Stimulated activated CD8-positive, alpha-beta memory T cell treated with anti-CD3 and anti-CD28 coated beads, Interleukin-7, amount 100 ng/mL, for 48 hours (primary cell): ENCODE data around the gene SNRPD3.

Source experiments
- DNase-seq, 2 donors: peaks; one replicate each; pipeline ENCODE4 v3.0.0-alpha.2; 2020; ENCODE audit warnings: low read depth in 1 of 2; ENCODE audit errors: extremely low read depth in 1 of 2

SNRPD3 gene

DNA sequence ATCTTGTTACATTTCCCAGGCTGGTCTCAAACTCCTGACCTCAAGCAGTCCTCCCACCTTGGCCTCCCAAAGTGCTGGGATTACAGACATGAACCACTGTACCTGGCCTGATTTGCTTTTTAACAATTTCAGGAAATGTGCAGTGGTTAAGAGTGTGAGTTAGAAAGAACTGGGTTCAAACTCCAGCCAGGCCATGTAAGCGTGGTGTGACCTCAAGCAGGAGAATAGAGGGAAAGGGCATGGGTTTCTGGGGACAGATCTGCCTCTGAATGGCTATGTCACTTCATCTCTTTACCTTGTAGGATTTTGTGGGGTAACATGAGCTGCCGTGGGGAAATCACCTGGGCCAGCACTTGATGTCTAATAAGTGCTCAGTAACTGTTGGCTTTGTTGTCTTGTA is 9.3 kb downstream of the SNRPD3 start:
- DNase-seq = no peak

DNA sequence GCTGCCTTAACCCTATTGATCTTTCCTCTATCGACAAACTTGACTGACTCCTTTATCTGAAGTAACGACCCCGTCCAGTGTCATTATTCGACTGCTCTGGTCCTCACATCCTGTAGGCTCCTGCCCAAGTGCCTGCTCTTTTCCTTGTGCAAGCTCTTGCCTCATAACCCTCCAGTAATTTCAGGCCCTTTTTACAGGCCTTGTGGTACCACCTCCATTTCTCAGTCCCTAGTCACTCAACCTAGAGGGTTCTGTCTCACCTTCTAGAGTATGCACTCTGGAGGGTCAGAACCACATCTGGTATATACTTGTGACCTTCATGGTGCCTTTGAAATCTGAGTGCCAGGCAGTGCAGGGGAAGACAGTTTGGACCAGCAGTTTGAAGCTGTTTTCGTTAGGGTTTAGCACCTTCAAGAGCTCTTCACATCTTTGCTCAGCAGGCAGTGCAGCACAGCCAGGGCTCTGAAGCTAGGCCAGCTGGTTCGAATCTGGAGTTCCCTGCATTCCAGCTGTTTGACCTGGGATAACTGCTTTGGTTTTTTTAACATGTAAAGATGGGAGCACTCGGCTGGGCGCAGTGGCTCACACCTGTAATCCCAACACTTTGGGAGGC is 11.2 kb downstream of the SNRPD3 start:
- DNase-seq = no peak

DNA sequence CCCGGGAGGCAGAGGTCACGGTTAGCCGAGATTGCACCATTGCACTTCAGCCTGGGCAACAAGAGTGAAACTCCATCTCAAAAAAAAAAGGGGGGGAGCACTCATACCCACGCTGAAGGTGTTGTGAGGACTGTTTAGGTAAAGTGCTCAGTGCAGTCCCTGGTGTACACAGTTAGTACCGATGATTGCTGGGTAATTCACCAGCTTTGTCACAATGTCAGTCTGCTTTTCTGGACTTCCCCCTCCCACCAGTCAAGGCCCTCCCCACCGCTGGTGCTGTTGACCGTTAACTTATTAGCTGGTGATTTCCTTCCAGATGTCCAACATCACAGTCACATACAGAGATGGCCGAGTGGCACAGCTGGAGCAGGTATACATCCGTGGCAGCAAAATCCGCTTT is 11.9 kb downstream of the SNRPD3 start:
- DNase-seq = no peak

DNA sequence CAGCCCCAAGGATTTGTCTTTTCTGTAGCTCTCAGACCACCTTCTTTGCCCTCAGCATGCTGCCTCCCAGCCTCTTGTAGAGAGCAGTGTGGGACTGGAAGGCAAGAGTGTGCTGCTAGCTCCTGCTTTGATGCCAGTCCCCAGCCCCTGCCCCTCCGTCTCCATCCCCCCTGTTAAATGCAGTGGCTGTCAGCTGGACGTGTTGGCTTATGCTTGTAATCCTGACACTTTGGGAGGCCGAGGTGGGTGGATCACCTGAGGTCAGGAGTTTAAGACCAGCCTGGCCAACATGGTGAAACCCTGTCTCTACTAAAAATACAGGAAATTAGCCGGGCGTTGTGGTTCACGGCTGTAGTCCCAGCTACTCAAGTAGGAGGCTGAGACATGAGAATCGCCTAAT is 15.5 kb downstream of the SNRPD3 start:
- no peak for DNase-seq

DNA sequence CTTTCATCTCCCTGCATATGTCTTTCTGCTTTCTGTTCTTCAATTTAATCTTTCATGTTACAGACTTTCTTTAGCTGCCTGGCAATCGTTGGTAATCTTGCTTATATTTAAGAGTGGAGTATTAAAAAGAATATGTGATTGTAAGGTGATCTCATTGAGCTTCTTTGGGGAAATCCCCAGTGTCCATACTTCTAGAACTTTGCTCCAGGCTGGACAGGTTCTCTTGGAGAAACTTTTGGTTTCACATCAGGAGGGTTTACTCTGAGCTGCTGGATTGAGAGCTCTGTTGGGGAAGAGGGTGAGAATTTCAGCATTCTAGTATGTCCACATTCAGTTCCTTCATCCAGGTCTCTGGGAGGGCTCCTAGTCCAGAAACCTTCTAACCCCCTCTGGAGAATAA is 21.0 kb downstream of the SNRPD3 start:
- DNase-seq = no peak

DNA sequence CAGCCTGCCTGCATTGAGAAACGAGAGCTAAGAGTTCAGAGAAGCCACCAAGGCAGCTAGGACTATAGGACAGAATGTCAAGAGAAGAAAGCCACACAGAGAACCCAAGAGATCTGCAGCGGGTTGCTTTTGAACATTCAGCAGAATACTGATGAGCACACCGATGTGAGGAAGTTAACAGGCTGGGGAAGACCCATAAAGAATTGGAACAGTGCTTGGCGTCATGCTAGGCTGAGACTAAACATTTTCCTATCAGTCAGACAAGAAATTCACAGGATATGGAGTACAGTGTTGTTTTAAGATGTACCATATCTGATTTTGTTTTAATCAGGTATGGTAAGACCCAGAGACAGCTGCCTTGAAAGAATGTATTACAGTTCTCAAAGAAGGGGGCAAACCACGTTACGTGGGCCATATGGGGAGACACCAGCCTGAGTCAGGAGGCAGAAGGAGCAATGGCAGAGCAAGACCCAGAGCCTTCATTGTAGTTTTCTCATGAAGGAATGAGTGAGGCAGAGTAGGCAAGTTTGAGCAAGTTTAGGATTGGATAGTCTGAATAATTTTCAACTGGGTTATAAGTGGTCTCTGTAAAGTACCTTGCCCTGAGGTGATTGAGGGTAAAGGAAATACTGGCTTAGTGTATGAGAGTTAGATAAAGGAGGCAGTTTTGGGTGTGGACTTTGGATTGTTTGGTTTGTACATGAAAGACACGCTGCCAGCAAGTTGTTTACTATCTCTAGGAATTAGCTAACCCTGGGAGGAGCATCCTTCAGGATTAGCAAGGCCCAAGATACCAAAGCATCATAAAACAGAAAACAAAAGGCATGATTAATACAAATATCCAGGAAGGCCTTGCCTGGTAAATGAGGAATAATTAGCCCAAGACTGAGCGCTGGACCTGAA is 22.8 kb downstream of the SNRPD3 start:
- no peak for DNase-seq

DNA sequence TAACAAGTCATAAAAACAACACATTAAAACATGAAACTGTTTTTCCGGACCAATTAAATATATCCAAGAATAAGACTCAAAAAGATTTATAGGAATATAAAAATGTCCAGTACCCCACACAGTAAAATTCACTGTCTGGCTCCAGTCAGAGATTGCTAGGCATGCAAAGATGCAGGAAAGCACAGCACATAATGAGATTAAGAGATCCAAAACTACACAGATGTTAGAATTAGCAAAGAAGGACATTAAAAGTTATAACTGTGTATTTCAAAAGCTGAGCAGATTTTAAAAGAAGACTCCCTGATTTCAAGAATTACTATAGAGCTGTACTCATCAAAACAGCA is 23.4 kb downstream of the SNRPD3 start:
- DNase-seq = no peak

DNA sequence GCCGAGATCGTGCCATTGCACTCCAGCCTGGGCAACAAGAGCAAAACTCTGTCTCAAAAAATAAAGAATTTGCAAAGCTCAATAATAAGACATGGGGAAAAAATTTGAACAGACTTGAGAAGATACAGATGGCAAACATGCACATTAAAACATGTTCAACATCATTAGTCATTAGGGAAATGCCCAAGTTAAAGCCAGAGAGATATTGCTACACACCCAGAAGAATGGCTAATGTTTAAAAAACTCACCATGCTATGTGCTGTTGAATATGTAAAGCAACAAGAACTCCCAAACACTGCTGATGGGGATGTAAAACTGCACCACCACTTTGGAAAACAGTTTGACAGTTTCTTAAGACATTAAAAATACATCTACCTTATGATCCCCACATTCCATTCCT is 24.5 kb downstream of the SNRPD3 start:
- DNase-seq = no peak

DNA sequence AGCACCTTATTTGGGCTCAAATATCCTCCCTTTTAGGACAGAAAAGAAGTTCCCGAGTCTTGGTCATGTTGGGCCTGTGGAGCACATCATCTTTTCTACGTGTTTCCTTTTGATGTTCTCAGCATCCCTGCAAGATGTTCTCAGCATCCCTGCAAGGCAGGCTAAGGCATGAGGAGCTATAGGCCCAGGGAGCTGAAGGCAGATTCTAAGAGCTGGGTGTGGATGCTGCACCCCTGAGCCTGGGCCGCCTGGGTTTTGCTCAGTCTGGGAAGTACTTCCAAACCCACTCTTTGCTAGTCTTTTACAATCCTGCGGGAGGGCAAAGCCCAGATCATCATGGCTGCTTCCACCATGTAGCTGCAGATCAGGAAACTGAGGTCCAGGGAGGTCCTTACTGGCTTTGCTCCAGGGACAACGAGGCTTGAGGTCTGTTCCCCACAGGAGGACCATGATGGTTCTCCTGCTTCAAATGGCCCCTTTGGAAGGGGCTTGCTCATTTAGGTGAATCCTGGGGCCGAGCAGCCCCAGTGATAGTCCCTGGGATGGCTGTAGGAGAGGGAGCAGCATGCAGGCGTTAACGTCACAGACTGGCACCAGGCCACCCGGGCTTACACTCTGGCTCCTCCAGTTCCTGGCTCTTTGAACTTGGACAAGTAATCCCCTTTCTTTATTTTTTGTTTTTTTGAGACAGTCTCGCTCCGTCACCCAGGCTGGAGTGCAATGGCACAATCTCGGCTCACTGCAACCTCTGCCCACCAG is 26.4 kb downstream of the SNRPD3 start:
- DNase-seq = no peak

DNA sequence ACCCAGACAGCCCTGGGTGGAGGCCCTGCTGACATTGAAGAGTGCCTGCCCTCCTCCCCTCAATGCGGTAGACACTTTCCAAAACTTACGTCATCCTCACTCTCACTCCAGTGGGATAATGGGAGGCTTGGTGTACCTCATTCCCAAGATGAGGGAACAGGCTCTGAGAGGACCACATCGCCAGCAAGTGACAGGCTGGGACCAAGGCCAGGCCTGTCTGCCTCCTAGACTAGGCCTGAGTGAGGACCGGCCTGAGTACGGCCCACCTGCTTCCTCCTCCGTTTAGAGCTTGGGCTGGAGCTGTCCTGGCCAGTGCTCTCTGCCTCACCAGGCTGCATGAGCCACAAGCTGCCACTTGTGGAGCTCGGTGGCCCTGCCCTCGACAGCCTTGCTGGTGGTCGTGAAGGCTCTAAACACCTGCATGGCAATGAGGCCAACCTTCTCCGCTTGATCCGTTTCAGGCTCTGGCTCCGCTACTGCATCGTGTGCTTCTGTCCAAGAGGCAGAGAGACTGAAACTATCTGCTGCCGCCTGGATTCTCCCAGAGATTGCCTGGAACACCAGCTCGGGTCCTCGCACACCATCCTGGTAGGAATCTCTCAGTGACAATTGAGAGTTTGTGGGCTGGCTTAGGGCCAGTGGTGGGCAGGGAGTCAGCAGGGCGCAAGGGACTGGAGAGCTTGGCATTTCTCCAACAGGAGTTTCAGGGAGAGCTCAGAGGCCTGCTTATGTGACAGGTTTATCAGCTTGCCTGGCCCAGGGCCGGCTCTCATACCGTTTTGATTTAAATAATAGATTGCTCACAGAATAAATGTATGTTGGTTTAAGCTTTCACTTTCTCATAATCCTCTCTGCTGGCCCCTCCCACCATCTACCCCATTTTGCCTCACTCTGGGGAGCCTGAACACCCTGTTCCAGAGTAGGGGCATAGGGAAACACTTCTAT is 27.7 kb downstream of the SNRPD3 start:
- no peak for DNase-seq

DNA sequence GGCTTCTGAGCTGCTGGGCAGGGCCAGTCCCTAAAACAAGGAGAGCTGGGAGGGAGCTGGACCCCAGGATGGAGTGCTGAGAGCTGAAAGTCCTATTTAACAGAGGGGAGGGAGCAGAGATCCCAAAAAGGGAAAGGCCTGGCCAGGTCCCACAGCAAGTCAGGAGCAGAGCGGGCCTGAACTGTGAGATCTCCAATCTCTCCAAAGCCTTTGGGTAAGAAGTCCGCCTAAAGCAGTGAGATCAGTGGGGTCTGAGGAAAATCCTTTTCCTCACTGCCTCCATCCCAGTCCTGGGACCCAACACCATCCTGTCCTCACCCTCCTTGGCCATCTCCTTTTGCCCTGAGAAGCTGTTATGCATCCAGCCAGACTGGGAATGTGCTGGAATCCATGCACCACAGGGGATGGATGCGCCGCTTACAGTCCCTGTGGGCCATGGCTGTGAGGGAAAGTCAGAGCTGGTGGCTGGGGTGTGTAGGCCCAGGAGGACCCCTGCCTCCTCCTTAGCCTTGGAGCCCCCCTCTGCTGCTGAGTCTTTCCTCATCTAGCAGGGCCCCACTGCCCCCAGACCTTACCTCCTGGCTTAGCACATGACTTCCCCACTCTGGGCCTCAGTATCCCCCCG is 28.5 kb downstream of the SNRPD3 start:
- DNase-seq = no peak

DNA sequence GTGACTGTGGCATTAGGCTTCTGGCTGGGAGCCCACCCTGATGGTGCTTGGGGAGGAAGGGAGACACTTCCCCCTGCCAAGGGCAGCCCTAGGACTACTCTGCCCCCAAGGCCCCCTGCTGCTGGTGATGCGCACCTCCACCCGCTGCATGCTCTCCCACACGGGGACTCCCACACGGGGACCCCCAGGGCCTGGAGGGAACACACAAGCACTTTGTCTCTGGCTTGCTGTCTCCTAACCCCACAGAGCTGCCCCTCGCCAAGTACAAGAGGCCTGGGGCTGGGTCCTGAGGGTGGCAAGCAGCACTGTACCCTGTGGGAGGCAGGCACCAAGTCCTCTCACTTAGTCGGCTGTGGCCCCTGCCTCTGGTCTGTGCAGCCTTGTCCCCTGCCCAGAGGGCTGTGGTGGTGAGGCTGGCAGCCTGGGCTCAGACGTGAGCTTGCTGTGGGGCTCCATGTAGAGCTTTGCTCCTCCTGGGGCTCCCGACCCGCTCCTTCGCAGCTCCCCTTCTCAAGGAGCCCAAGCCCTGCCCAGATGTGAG is 29.1 kb downstream of the SNRPD3 start:
- no peak for DNase-seq

DNA sequence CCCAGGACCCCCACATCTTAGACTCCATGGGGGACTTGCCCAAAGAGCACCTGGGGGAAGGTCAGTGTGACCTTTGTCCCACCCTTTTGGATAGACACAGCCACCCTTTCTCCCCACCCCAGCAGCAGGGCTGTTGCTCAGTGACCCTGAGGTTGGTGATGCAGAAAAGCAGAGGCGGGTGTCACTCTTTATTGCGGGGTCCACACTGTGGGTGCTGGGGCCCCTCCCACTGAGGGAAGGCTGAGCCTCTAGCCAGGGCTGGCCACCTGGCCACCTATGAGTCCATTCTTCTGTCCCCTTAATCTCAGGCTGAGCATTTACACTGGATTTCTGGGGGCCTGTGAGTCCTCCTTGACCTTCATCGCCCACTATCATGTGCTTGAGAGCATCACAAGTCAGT is 29.7 kb downstream of the SNRPD3 start:
- DNase-seq = no peak

DNA sequence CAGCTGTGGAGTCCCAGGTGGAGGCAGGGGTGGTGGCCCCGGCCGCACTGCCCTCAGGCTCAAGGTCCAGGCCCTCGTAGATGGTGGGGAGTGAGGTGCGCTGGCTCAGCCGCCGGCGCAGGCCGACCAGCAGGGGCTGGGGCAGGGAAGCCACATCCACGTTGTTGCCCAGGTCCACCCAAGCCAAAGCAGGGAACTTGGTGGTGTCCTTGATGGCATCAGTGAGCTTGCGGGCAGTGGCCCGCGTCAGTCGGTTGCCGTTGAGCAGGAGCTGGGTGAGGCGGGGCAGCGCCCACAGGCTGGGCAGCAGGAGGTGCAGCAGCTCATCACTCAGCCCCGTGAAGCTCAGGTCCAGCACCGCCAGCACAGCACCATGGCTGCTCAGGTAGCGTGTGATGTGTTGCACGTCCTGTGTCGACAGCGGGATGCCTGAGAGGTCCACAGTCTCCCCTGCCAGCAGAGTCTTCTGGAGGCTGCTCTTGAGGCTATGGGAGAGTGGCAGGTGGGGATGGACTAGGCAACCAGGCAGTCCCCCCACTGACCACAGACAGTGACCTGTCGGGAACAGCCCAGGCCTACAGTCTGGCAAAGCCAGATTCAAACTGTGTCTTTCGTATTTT is 30.2 kb downstream of the SNRPD3 start:
- no peak for DNase-seq

DNA sequence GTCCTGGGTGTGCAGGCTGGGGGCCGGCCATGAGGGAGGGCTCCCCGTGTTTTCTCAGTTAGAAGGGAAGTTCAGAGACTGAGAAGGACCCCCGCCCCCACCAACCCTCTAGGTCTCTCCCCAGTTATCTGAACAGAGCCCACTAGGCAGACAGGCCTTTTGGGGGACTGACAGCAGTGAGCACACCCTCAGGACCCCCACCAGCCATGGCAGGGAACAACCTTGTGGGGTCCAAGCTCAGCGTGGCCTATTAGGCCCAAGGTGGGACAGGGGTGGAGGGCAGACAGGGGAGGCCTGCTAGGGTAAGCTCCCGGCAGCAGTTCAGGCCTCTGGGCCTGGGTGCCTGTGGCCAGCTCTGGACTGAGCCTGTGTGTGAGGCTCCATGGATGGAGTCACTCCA is 31.5 kb downstream of the SNRPD3 start:
- no peak for DNase-seq

DNA sequence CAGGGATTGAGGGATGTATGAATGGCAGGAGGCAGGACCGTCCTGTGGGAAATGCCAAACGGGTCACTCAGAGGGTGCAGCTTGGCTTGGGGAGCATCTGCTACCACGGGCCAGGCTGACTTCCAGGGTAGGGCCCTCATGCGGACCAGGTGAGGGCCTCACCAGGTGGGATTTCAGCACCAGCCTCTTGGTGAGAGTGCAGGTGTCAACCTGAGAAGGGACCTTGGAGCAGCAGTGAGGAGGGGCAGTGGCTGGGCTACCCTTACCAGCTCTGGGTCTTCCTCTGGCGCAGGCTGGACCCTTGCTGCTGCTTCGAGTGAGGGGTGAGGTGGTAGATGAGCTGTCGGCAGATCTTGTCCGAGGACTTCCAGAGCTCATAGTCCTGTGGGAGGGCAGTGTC is 32.1 kb downstream of the SNRPD3 start:
- DNase-seq = no peak

DNA sequence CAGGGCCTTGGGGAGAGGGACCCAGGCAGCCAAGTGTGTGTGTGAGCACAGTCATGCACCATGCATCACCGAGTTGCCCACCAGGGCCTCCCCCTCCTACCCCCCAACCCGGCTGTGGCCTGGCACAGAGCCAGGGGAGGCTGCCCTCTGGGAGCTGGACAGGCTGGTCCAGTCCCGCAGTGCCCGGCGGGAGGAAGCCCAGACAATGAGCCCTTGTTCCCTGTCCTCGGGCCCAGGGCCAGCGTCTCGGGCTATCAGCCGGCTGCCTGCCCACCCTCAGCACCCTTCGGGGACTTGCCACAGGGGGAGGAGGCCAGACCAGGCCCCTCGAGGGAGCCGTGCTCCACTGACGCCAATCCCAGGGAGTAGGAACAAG is 32.6 kb downstream of the SNRPD3 start:
- DNase-seq = no peak

DNA sequence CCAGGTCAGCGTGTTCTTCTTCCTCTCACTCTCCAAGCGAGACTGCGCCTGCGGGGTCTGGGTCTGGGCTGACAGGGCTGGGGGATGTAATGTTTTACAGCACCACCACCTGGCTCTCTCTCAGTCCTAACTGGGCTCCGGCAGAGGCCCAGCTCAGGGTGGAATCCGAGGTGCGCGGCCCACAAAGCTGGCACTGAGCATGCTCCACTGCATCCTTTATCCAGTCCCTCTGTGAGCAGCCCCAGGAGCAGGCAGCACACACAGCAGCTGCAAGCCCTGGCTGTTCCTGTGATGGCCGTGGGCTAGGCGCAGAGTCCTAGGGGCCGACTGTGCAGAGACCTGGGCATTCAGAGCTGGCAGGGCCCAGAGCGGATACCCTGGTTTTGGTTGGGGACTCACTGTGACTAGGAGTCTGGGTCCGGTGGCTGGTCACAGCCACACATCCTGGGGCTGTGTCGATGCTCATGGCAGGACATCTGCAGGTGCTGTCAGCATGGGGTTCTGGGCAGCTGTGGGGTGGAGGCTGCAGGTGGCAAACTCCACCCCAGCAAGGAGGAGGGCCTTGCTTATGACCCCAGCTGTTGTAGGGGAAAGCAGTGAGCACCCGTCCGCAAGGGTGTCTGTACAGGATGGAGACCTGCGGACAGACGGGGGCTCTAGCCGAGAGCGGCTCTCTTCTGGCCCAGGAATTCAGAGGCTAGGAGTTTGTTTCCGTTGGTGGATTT is 33.1 kb downstream of the SNRPD3 start:
- DNase-seq = no peak

DNA sequence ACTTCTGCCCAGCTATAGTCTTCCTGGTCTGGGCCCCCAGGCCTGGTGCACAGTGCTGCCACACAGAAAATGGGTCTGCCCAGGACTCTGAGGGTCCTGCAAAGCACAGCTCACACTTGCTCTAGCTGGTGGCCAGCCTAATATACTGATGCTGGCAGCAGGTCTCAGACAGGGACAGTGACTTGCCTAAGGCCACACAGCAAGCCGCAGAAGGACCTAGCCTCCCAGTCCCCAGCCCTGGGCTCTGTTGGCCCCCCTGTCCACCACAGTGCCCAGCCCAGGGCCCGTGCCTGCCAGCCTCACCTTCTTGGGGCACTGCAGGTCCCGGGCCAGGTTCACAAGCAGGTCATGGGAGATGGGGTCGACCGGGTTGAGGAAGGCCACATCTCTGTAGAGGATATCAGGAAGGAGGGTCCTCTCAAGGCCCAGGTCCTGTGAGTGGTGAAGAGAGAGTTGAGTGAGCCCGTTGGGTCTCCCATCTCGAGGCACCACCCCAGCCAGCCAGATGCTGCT is 33.8 kb downstream of the SNRPD3 start:
- no peak for DNase-seq
